Measurements from ENCODE around the gene SLC7A1.

The SLC7A1 gene

DNA sequence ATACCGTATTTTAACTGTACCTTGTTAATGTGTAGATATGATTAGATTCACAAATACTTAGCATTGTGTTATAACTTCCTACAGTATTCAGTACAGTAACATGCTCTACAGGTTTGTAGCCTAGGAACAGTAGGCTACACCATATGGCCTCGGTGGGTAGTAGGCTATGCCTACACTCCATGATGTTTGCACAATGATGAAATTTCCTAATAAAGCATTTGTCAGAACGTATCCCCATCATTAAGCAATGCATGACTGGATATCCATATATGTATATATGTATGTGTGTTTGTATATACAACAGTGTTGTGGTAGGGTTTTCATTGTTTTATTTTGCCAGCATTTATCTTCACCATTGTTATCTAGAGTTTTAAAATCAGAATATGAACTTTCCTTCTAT, 119.4 kb downstream of the SLC7A1 start:
- Histone ChIP-seq H3K23ac (ENCODE audit: low read depth, low read length, poor library complexity) (no peak overlapping the region), H2BK12ac (ENCODE audit: low read length) (no peak overlapping the region), H4K8ac (ENCODE audit: low read depth, low read length) (no peak overlapping the region), H2BK5ac (ENCODE audit: low read length) (no peak overlapping the region), H3K27me3 (ENCODE audit: control insufficient read depth in 3 of 3, insufficient read depth in 3 of 3, low read depth in 1 of 3, low read length in 3 of 3) (peaks cover 0 to 9% (median 0%) of the 10 kb centered on the region in 3 experiments), H3K4me2 (ENCODE audit: insufficient read depth, low read length, poor library complexity, severe bottlenecking) (no peak overlapping the region), H3K18ac (ENCODE audit: low read length) (no peak overlapping the region), H2AK5ac (ENCODE audit: low read depth, low read length) (no peak overlapping the region), H3K9me3 (replicated peaks in 1 of 2; ENCODE audit: control insufficient read depth in 2 of 2, insufficient read depth in 1 of 2, low read depth in 1 of 2, low read length in 2 of 2) (no peaks in the 10 kb centered on the region), H3K36me3 (replicated peaks in 1 of 2; ENCODE audit: control insufficient read depth in 2 of 2, insufficient read depth in 2 of 2, low read length in 2 of 2) (no peaks in the 10 kb centered on the region), H2BK15ac (ENCODE audit: low read length) (no peak overlapping the region), H3K4me1 (ENCODE audit: control insufficient read depth in 2 of 2, insufficient read depth in 1 of 2, low read depth in 1 of 2, low read length in 2 of 2) (no peaks in the 10 kb centered on the region), H3K4ac (ENCODE audit: low read length) (no peak overlapping the region), H3K79me1 (ENCODE audit: low read depth, low read length) (no peaks in the 10 kb centered on the region), H2BK120ac (ENCODE audit: low read depth, low read length) (no peak overlapping the region), H3K27ac (replicated peaks; ENCODE audit: low read length) (no peak overlapping the region), H2AFZ (ENCODE audit: low read length) (no peak overlapping the region), H3K4me3 (ENCODE audit: low read length in 2 of 2) (no peak overlapping the region), H4K91ac (ENCODE audit: low read depth, low read length, poor library complexity) (no peak overlapping the region), H3K9ac (ENCODE audit: low read depth, low read length, poor library complexity) (no peak overlapping the region), H3K14ac (ENCODE audit: low read length) (no peak overlapping the region)
- DNase-seq (ENCODE audit: low spot score) = no peak
- WGBS, 2 donors (ENCODE audit: extremely low coverage in 2 of 2, insufficient read length in 2 of 2, insufficient replicate concordance in 1 of 2) = no CpG with 5 or more reads among the region's 3 CpGs

DNA sequence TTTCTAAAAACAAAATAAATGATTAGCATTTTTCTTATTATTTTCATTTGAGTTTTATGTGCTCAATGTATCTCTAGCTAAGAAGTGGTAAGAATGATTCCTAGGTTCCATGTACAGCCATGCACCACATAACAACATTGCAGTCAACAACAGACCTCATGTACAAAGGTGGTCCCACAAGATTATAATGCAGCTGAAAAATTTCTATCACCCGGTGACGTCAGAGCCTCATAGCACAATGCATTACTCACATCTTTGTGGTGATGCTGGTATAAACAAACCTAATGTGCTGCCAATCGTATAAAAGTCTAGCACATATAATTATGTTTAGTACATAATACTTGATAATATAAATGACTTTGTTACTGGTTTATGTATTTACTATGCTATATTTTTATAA, 120.5 kb downstream of the SLC7A1 start:
- no peak overlapping the region for H2BK5ac ChIP-seq (ENCODE audit: low read length)
- H2AK5ac ChIP-seq (ENCODE audit: low read depth, low read length) = no peak overlapping the region
- H3K36me3 ChIP-seq (replicated peaks in 1 of 2; ENCODE audit: control insufficient read depth in 2 of 2, insufficient read depth in 2 of 2, low read length in 2 of 2) = no peaks in the 10 kb centered on the region
- no peak overlapping the region for H3K18ac ChIP-seq (ENCODE audit: low read length)
- H3K4ac ChIP-seq (ENCODE audit: low read length) = no peak overlapping the region
- no peak overlapping the region for H3K4me3 ChIP-seq (ENCODE audit: low read length in 2 of 2)
- no peaks in the 10 kb centered on the region for H3K79me1 ChIP-seq (ENCODE audit: low read depth, low read length)
- H3K23ac ChIP-seq (ENCODE audit: low read depth, low read length, poor library complexity) = no peak overlapping the region
- no peak overlapping the region for H3K27ac ChIP-seq (replicated peaks; ENCODE audit: low read length)
- no peak overlapping the region for H4K91ac ChIP-seq (ENCODE audit: low read depth, low read length, poor library complexity)
- no peak overlapping the region for H2BK12ac ChIP-seq (ENCODE audit: low read length)
- H2BK15ac ChIP-seq (ENCODE audit: low read length) = no peak overlapping the region
- WGBS, 2 donors (ENCODE audit: extremely low coverage in 2 of 2, insufficient read length in 2 of 2, insufficient replicate concordance in 1 of 2) = no CpG with 5 or more reads among the region's 3 CpGs
- H3K4me2 ChIP-seq (ENCODE audit: insufficient read depth, low read length, poor library complexity, severe bottlenecking) = no peak overlapping the region
- H2AFZ ChIP-seq (ENCODE audit: low read length) = no peak overlapping the region
- H3K14ac ChIP-seq (ENCODE audit: low read length) = no peak overlapping the region
- DNase-seq (ENCODE audit: low spot score) = no peak
- no peaks in the 10 kb centered on the region for H3K9me3 ChIP-seq (replicated peaks in 1 of 2; ENCODE audit: control insufficient read depth in 2 of 2, insufficient read depth in 1 of 2, low read depth in 1 of 2, low read length in 2 of 2)
- H3K9ac ChIP-seq (ENCODE audit: low read depth, low read length, poor library complexity) = no peak overlapping the region
- H3K4me1 ChIP-seq (ENCODE audit: control insufficient read depth in 2 of 2, insufficient read depth in 1 of 2, low read depth in 1 of 2, low read length in 2 of 2) = no peaks in the 10 kb centered on the region
- H3K27me3 ChIP-seq (ENCODE audit: control insufficient read depth in 3 of 3, insufficient read depth in 3 of 3, low read depth in 1 of 3, low read length in 3 of 3) = peaks cover 0 to 9% (median 0%) of the 10 kb centered on the region in 3 experiments
- no peak overlapping the region for H4K8ac ChIP-seq (ENCODE audit: low read depth, low read length)
- H2BK120ac ChIP-seq (ENCODE audit: low read depth, low read length) = no peak overlapping the region

DNA sequence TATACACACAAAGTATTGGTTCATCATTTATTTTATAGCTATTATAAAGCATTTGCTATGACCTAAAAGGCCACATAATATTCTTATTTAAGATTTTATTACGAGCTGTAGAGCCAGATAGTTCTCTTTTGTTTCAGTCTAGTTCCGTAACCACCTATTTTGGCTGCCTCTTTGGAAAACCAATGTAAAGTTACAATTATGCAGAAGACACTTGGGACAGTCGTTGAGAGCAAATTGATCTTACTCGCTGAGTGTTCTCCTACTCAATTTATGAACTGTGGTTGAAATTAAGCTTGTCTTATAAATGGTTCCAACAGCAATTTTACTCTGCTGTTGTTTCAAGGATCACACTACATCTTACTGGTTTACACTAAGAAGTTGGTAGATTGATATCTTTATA, 122.3 kb downstream of the SLC7A1 start:
- no peak overlapping the region for H3K4ac ChIP-seq (ENCODE audit: low read length)
- no peaks in the 10 kb centered on the region for H3K4me1 ChIP-seq (ENCODE audit: control insufficient read depth in 2 of 2, insufficient read depth in 1 of 2, low read depth in 1 of 2, low read length in 2 of 2)
- H2BK12ac ChIP-seq (ENCODE audit: low read length) = no peak overlapping the region
- H3K14ac ChIP-seq (ENCODE audit: low read length) = no peak overlapping the region
- no peak overlapping the region for H4K8ac ChIP-seq (ENCODE audit: low read depth, low read length)
- H2BK120ac ChIP-seq (ENCODE audit: low read depth, low read length) = no peak overlapping the region
- no peak overlapping the region for H4K91ac ChIP-seq (ENCODE audit: low read depth, low read length, poor library complexity)
- no peak overlapping the region for H2BK15ac ChIP-seq (ENCODE audit: low read length)
- no peak overlapping the region for H3K23ac ChIP-seq (ENCODE audit: low read depth, low read length, poor library complexity)
- H2AK5ac ChIP-seq (ENCODE audit: low read depth, low read length) = no peak overlapping the region
- H3K9ac ChIP-seq (ENCODE audit: low read depth, low read length, poor library complexity) = no peak overlapping the region
- no peaks in the 10 kb centered on the region for H3K9me3 ChIP-seq (replicated peaks in 1 of 2; ENCODE audit: control insufficient read depth in 2 of 2, insufficient read depth in 1 of 2, low read depth in 1 of 2, low read length in 2 of 2)
- no peak overlapping the region for H3K27ac ChIP-seq (replicated peaks; ENCODE audit: low read length)
- H3K4me3 ChIP-seq (ENCODE audit: low read length in 2 of 2) = no peak overlapping the region
- H2BK5ac ChIP-seq (ENCODE audit: low read length) = no peak overlapping the region
- no peaks in the 10 kb centered on the region for H3K79me1 ChIP-seq (ENCODE audit: low read depth, low read length)
- peaks cover 0 to 4% (median 0%) of the 10 kb centered on the region in 3 experiments for H3K27me3 ChIP-seq (ENCODE audit: control insufficient read depth in 3 of 3, insufficient read depth in 3 of 3, low read depth in 1 of 3, low read length in 3 of 3)
- H3K18ac ChIP-seq (ENCODE audit: low read length) = no peak overlapping the region
- WGBS, 2 donors (ENCODE audit: extremely low coverage in 2 of 2, insufficient read length in 2 of 2, insufficient replicate concordance in 1 of 2) = no CpG with 5 or more reads among the region's 4 CpGs
- no peaks in the 10 kb centered on the region for H3K36me3 ChIP-seq (replicated peaks in 1 of 2; ENCODE audit: control insufficient read depth in 2 of 2, insufficient read depth in 2 of 2, low read length in 2 of 2)
- H2AFZ ChIP-seq (ENCODE audit: low read length) = no peak overlapping the region
- DNase-seq (ENCODE audit: low spot score) = no peak
- H3K4me2 ChIP-seq (ENCODE audit: insufficient read depth, low read length, poor library complexity, severe bottlenecking) = no peak overlapping the region

- no peak for DNase-seq (ENCODE audit: low spot score)
- Histone ChIP-seq H2BK120ac (ENCODE audit: low read depth, low read length) (no peak overlapping the region), H3K4me2 (ENCODE audit: insufficient read depth, low read length, poor library complexity, severe bottlenecking) (no peak overlapping the region), H3K36me3 (replicated peaks in 1 of 2; ENCODE audit: control insufficient read depth in 2 of 2, insufficient read depth in 2 of 2, low read length in 2 of 2) (no peaks in the 10 kb centered on the region), H3K79me1 (ENCODE audit: low read depth, low read length) (no peaks in the 10 kb centered on the region), H3K9me3 (replicated peaks in 1 of 2; ENCODE audit: control insufficient read depth in 2 of 2, insufficient read depth in 1 of 2, low read depth in 1 of 2, low read length in 2 of 2) (no peaks in the 10 kb centered on the region), H3K23ac (ENCODE audit: low read depth, low read length, poor library complexity) (no peak overlapping the region), H2BK12ac (ENCODE audit: low read length) (no peak overlapping the region), H4K91ac (ENCODE audit: low read depth, low read length, poor library complexity) (no peak overlapping the region), H3K27ac (replicated peaks; ENCODE audit: low read length) (no peak overlapping the region), H3K4ac (ENCODE audit: low read length) (no peak overlapping the region), H2AK5ac (ENCODE audit: low read depth, low read length) (no peak overlapping the region), H3K18ac (ENCODE audit: low read length) (no peak overlapping the region), H3K9ac (ENCODE audit: low read depth, low read length, poor library complexity) (no peak overlapping the region), H3K14ac (ENCODE audit: low read length) (no peak overlapping the region), H4K8ac (ENCODE audit: low read depth, low read length) (no peak overlapping the region), H2BK15ac (ENCODE audit: low read length) (no peak overlapping the region), H2AFZ (ENCODE audit: low read length) (no peak overlapping the region), H3K4me3 (ENCODE audit: low read length in 2 of 2) (no peak overlapping the region), H3K4me1 (ENCODE audit: control insufficient read depth in 2 of 2, insufficient read depth in 1 of 2, low read depth in 1 of 2, low read length in 2 of 2) (no peaks in the 10 kb centered on the region), H3K27me3 (ENCODE audit: control insufficient read depth in 3 of 3, insufficient read depth in 3 of 3, low read depth in 1 of 3, low read length in 3 of 3) (no peaks in the 10 kb centered on the region), H2BK5ac (ENCODE audit: low read length) (no peak overlapping the region)
- WGBS, 2 donors (ENCODE audit: extremely low coverage in 2 of 2, insufficient read length in 2 of 2, insufficient replicate concordance in 1 of 2) = no CpG with 5 or more reads among the region's 6 CpGs
Observed at GRCh38 chr13:29472332-29472961, 123.0 kb downstream of the SLC7A1 start.
